Ascending aorta (tissue), 2 donors: Measurements from ENCODE around the gene GDPD3. TPM values are rescaled to one million over a fixed set of nuclear protein-coding genes. Genes with fewer than 3 reads are reported as not detected.
"Not testable (repeated sequence)": the region's sequence is repeated elsewhere in the genome, so short reads cannot be mapped to it uniquely, and the experiment has no call there.

Experiments
- DNase-seq, 2 donors: peaks; one replicate each; pipeline ENCODE4 v3.0.0-alpha.2; 2019; ENCODE audit warnings: low spot score in 2 of 2
- H3K27ac ChIP-seq, 2 donors: fragments of 200-600 bp; sonication (generic); one replicate each; pipeline ENCODE4 v1.5.1; 2016 to 2017; ENCODE audit warnings: mild to moderate bottlenecking in 1 of 2
- H3K27me3 ChIP-seq: fragments of 200-600 bp; sonication (generic); one replicate; pipeline ENCODE4 v1.5.1; 2017
- H3K36me3 ChIP-seq, 2 donors: fragments of 200-600 bp; sonication (generic); one replicate each; pipeline ENCODE4 v1.5.1; 2016
- H3K4me1 ChIP-seq, 2 donors: fragments of 200-600 bp; sonication (generic); one replicate each; pipeline ENCODE4 v1.5.1; 2016 to 2017; ENCODE audit warnings: mild to moderate bottlenecking in 1 of 2
- H3K4me3 ChIP-seq, 2 donors: fragments of 200-600 bp; sonication (generic); one replicate each; pipeline ENCODE4 v1.5.1; 2016 to 2017; ENCODE audit warnings: mild to moderate bottlenecking in 1 of 2
- H3K9me3 ChIP-seq, 2 donors: fragments of 200-600 bp; sonication (generic); one replicate each; pipeline ENCODE4 v1.5.1; 2016
- CTCF ChIP-seq, 3 experiments: fragments of 200-600 bp in 2 of 3; fragments of 450-650 bp in 1 of 3; sonication (generic) in 2 of 3; IDR thresholded peaks; one replicate each; pipeline ENCODE4 v1.5.1; 2016 to 2019; ENCODE audit warnings: antibody characterized with exemption in 3 of 3, mild to moderate bottlenecking in 1 of 3, moderate library complexity in 1 of 3
- intact Hi-C: fragments of 100-400 bp; cut with DNase I; formaldehyde crosslinking; loops from one replicate; pipeline ENCODE4 v1.15.1; 2023
- total RNA-seq: library from RNA; depleted of rRNA; stranded (reverse); fragments of >200 nt; gene quantifications from one replicate; pipeline ENCODE4 v1.1.0, GENCODE V29; 2016

Gene GDPD3
- total RNA-seq, 1 donor from 2014 or later: 0.53 TPM

- Histone ChIP-seq H3K36me3 (peaks cover 55 to 77% of the 10 kb centered on the region in 2 donors), H3K27me3 (no peaks in the 10 kb centered on the region), H3K27ac (no peak overlapping the region), H3K9me3 (no peaks in the 10 kb centered on the region), H3K4me3 (no peak overlapping the region), H3K4me1 (no peaks in the 10 kb centered on the region)
- intact Hi-C loops: no loop called here
- TF ChIP-seq CTCF (IDR thresholded peaks at IDR 0.05): no peak
- no peak for DNase-seq
Observed at GRCh38 chr16:30116291-30117207, 3.2 kb upstream of the GDPD3 start.

DNA sequence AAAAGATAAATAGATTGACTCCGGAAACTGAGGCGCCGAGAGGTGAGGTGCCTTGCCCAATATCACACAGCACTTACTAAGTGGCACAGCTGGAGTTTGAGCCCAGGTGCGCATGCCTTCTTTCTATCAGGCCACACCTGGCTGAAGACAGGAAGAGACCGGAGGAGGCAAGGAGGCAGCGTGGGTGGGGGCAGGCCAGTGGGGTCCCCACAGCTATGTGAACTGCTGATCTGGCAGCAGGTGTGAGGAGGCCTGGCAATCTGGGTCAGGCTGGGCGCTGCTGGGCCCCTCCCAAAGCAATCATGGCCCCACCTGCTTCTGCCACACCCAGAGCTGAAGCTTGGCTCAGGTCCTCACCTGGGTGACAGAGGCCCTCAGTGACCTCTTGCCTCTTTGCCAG lies 1.9 kb upstream of the GDPD3 start:
- Histone ChIP-seq H3K9me3 (no peaks in the 10 kb centered on the region), H3K4me1 (no peaks in the 10 kb centered on the region), H3K36me3 (peaks cover 61 to 88% of the 10 kb centered on the region in 2 donors), H3K27me3 (no peaks in the 10 kb centered on the region), H3K4me3 (no peak overlapping the region), H3K27ac (no peak overlapping the region)
- no peak for TF ChIP-seq CTCF (IDR thresholded peaks at IDR 0.05)
- intact Hi-C loops: no loop called here
- no peak for DNase-seq

- H3K9me3 ChIP-seq, H3K4me1 ChIP-seq, H3K4me3 ChIP-seq, H3K27me3 ChIP-seq, intact Hi-C loops, H3K27ac ChIP-seq, DNase-seq: not testable (repeated sequence)
- peaks cover 57 to 88% of the 10 kb centered on the region in 2 donors for H3K36me3 ChIP-seq
Observed at GRCh38 chr16:30114833-30115232, 1.5 kb upstream of the GDPD3 start.

DNA sequence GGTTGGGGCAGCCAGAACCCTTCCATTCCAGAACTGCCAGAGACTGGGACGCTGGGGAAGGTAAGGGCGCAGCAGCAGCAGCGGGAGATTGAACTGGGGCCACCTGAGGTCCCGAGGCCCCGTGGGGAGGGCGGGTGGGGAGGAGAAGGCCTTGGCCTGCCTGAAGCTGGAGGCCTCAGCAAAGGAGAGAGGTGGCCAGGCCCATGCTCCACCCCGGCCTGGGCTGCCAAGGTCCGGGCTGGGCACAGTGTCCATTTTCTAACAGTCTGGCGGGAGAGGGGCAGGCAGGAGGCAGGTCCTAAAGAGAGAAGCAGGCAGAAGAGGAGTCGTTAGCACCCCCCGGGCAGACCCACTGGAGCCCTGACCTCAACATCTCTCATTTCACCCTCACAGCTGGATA lies 1.1 kb upstream of the GDPD3 start:
- no peak for DNase-seq
- Histone ChIP-seq H3K27ac (no peak overlapping the region), H3K4me3 (no peak overlapping the region), H3K9me3 (no peaks in the 10 kb centered on the region), H3K4me1 (no peaks in the 10 kb centered on the region), H3K36me3 (peaks cover 55 to 88% of the 10 kb centered on the region in 2 donors), H3K27me3 (no peaks in the 10 kb centered on the region)
- TF ChIP-seq CTCF (IDR thresholded peaks at IDR 0.05): no peak
- intact Hi-C loops: no loop called here

- no peak overlapping the region for H3K4me3 ChIP-seq
- TF ChIP-seq CTCF (IDR thresholded peaks at IDR 0.05): no peak
- no peaks in the 10 kb centered on the region for H3K4me1 ChIP-seq
- no peak for DNase-seq
- intact Hi-C loops: no loop called here
- H3K9me3 ChIP-seq: no peaks in the 10 kb centered on the region
- H3K36me3 ChIP-seq: peaks cover 55 to 85% of the 10 kb centered on the region in 2 donors
- H3K27ac ChIP-seq: no peak overlapping the region
- no peaks in the 10 kb centered on the region for H3K27me3 ChIP-seq
Observed at GRCh38 chr16:30113711-30114333, 485 bp upstream of the GDPD3 start.
